Transverse colon (tissue), 4 donors: ENCODE measurements around the gene PTPRD.

ENCODE experiments used
- EP300 ChIP-seq: sonication (generic); formaldehyde crosslinking; IDR thresholded peaks from one replicate; pipeline ENCODE4 v1.6.1; 2017; ENCODE audit warnings: antibody characterized with exemption, low read depth
- POLR2A ChIP-seq: fragments of 450-650 bp; IDR thresholded peaks from one replicate; pipeline ENCODE4 v1.6.1; 2016; ENCODE audit warnings: antibody characterized with exemption, mild to moderate bottlenecking, moderate library complexity
- POLR2AphosphoS5 ChIP-seq, 3 donors: sonication (generic); formaldehyde crosslinking; IDR thresholded peaks; one replicate each; pipeline ENCODE4 v1.6.1; 2016; ENCODE audit warnings: antibody characterized with exemption in 3 of 3
- TF ChIP-seq, protein P1 (sequence below), 5 experiments: fragments of 200-600 bp in 3 of 5; fragments of 450-650 bp in 2 of 5; sonication (generic) in 3 of 5; IDR thresholded peaks; 1 replicate in 2 of 5; 2 replicates in 3 of 5; pipeline ENCODE4 v1.5.1; 2016 to 2017; ENCODE audit warnings: antibody characterized with exemption in 5 of 5, inconsistent platforms in 3 of 5, mild to moderate bottlenecking in 2 of 5, moderate library complexity in 1 of 5

DNA sequence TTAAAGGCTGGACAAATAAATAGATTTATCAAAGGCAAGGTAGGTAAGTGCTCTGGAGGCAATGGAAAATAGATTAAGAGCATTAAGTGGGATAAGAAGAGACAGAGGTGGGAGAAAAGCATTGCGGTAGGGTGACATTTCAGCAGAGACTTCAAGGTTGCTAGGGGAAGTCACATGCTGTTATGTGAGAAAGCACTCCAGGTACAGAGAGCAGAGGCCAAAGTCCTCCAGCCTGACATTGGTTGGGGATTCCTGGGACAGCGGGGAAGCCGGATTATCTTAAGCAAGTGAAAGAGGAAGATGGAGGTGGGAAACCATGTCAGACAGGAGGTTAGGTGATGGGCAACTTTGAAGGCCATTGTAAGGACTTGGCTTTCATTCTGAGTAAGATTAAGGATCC lies 1222.9 kb downstream of the PTPRD start:
- TF ChIP-seq, protein P1, sequence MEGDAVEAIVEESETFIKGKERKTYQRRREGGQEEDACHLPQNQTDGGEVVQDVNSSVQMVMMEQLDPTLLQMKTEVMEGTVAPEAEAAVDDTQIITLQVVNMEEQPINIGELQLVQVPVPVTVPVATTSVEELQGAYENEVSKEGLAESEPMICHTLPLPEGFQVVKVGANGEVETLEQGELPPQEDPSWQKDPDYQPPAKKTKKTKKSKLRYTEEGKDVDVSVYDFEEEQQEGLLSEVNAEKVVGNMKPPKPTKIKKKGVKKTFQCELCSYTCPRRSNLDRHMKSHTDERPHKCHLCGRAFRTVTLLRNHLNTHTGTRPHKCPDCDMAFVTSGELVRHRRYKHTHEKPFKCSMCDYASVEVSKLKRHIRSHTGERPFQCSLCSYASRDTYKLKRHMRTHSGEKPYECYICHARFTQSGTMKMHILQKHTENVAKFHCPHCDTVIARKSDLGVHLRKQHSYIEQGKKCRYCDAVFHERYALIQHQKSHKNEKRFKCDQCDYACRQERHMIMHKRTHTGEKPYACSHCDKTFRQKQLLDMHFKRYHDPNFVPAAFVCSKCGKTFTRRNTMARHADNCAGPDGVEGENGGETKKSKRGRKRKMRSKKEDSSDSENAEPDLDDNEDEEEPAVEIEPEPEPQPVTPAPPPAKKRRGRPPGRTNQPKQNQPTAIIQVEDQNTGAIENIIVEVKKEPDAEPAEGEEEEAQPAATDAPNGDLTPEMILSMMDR (IDR thresholded peaks at IDR 0.05) = no peak
- TF ChIP-seq EP300 = no peak
- TF ChIP-seq POLR2AphosphoS5 (IDR thresholded peaks at IDR 0.05) = no peak
- TF ChIP-seq POLR2A = no peak
